Ammon's horn (tissue), 1 donor: ENCODE measurements around the gene SLC49A3.
"Not testable (repeated sequence)": the region's sequence is repeated elsewhere in the genome, so short reads cannot be mapped to it uniquely, and the experiment has no call there.

Source experiments
- DNase-seq: peaks from one replicate; pipeline ENCODE4 v3.0.0-alpha.2; 2016; ENCODE audit warnings: low spot score

Gene SLC49A3

DNA sequence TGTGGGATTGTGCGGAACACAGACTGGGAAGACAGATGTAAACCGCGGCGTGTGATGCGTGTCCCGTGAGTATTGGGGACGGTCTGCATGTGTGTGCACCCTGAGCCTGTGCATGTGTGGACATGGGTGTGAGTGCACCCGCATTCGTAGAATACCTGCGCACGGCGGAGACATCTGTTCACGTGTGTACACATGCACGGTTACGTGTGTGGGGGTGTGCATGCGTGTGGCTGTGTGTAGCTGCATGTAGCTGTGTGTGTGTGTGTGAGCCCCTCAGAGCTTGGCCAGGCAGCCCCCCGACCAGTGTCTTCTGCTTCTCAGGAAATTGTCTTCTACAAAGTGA, 34.5 kb downstream of the SLC49A3 start:
- no peak for DNase-seq

DNA sequence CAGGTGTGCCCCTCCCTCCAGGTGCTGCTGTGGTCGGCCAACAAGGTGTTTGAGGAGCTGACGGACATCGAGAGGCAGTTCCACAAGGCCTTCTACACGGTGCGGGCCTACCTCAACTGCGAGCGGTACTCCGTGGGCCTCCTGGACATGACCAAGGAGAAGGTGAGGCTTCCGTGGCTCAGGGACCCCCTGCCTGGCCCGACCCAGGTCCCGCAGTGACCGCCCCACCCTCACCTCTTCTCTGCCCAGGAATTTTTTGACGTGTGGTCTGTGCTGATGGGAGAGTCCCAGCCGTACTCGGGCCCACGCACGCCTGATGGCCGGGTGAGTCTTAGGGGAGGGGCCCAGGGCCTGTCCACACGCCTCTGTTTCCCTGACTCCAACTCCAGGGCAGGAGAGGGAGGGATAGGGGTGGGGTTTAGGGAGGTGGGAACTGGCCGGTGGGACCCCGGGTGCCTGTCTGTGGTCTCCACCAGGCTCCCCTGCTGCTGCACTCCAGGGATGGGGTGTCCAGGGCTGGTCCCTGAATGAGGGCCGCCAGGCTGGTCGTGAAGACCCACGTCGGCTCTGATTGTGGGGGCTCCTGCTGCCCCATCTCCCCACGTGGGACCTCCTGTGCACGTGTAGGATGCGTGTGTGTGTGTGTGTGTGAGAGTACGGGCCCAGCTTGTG, 35.0 kb downstream of the SLC49A3 start:
- no peak for DNase-seq

DNA sequence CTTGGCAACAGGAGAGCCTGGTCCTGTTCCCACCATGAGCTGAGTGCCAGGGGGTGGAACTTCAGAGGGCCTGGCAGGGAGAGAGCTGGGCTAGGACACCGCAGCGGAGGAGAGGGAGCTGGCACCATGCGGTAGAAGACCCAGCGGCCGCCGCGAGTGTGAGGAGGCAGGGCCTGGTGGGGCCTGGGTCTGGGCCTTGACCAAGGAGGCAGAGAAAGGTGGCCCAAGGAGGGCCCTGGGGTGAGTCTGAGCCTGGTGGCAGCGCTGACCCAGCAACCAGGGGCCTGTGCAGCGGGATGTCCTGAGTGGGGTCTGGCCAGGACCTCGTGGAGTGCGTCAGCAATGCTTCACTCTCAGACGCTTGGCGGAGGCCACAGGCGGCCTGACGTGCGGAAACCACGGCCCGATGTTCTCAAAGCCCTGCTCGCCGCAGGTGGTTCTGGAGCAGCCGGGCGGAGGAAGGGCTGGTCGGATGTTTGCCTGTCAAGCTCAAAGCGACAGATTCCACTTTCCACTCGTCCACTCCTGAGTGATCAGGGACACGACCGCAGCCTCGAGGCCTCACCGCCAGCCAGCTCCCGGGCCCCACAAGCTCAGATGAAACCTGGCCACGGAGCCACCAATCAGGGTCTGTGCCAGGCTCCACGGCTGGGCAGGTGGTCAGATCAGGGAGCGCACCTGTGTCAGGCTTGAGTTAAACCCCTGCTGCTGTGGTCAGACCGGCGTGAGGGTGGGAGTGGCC, 35.7 kb downstream of the SLC49A3 start:
- DNase-seq = peak; percentile 62

DNA sequence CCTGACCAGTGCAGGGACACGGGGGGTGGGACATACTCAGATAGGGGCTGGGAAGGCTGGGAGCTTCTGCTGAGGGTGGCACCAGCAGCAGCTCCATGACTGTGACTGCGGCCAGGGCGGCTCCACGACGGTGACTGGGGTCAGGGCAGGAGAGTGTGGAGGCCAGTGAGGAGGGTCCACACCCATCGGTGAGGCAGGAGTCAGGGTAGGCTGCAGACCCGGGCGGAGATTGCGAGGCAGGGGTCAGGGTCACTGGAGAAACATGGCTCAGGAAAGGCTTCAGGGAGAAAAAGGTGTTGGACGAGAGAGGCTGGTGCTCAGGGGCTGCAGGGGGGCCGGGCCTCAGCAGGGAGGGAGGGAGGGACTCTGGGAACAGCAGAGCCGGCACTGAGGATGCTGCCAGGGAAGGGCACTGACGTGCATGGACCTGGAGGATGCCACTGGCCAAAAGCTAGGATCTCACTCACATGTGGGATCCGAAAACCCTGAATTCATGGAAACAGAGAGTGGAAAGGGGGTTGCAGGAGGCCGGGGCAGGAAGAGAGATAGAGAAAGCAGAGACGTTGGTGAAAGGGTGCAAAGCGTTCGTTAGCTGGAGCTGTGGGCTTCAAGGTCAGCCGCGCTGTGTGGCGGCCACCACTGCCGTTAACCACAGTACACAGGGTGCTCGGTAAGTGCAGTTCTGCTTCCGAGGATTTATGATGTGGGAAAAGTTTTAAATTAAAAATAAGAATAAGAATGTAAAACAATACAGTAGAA, 36.9 kb downstream of the SLC49A3 start:
- DNase-seq = no peak

DNA sequence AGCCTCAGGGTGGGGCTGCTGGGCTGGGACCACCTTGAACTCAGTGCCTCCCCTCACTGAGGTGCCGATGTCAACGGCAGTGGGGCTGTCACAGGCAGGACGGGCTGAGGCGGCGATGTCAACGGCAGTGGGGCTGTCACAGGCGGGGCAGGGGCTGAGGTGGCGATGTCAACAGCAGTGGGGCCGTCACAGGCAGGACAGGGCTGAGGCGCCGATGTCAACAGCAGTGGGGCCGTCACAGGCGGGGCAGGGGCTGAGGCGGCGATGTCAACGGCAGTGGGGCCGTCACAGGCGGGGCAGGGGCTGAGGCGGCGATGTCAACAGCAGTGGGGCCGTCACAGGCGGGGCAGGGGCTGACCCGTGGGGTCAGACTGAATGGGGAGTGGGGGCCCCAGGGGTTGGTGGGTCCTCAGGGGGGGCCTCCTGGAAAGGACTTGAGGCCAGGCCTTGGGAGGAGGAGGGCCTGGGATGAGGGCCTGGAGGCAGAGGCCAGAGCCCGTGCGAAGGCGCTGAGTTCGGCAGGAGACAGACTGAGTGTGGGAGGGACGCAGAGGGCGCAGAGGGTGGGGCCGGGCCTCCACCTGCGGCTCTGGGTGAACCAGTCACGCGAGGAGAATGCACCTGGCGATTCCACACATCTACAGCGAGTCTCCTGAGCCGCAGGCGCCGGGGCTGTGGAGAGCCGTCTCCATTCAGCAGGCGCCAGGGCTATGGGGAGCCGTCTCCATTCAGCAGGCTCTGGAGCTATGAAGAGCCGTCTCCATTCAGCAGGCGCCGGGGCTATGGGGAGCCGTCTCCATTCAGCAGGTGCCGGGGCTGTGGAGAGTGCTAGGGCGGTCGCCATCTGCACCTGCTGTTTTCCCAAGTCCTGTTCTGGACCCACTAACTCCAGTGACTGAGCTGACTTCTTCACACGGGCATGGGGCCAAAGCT, 37.7 kb downstream of the SLC49A3 start:
- DNase-seq = peak; percentile 87

DNA sequence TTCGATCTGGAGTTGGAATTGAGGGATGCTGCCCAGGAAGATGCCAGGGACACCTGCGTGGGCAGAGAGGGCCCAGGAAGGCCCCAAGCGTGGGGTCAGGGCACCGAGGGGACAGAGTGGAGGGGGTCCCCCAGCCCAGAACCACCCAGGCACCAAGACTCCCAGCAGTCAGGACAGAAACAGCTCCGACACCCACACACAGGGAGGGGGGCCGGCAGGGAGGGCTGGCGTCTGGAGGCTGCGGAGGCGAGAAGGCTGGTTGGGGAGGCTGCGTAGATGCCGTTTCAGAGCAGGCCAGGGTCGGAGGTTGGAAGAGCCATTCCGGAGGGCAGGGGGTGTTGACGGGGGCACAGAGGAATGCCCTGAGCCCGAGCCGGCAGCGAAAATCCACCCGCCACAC, 38.5 kb downstream of the SLC49A3 start:
- peak; percentile 44 for DNase-seq

DNA sequence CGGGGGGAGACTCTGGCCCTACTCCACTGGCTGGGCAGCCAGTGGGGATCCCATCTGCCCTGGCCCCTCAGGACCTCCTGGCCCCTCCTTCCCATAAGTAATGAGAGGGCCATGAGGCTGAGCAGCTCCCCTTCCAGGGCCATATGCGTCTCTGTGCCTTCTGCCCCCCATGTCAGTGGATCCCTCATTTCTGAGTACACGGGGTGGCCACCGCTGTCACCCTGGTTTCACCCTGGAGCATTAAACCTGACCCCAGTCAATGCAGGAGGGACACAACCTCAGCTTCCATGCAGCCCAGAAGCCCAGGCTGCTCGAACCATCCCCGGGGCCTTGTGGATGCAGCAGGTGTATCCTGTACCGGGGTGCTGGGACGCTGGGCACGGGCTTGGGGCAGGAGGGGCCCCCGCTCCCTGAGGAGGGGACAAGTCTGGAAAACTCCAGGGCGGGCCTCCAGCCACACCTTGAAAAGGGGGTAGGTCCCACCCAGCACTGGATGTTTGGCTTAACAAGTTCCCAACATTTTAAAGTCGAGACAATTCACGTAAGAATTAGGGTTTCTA, 39.1 kb downstream of the SLC49A3 start:
- no peak for DNase-seq

DNA sequence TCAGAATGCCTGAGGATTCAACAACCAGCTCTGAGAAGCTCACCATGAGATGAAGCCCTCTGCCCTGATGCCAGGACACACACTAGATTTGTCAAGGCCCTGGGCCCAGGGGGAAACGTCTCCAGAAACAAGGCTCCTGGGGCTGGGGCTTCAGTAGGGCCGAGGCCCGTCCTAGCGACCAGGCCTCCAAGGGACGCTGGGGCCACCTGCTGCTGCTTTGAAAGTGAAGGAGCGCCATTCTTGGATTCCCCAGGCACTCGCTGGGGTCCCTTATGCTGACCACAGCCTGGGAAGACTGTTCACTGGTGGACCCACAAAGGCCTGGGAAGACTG, 39.7 kb downstream of the SLC49A3 start:
- no peak for DNase-seq

DNA sequence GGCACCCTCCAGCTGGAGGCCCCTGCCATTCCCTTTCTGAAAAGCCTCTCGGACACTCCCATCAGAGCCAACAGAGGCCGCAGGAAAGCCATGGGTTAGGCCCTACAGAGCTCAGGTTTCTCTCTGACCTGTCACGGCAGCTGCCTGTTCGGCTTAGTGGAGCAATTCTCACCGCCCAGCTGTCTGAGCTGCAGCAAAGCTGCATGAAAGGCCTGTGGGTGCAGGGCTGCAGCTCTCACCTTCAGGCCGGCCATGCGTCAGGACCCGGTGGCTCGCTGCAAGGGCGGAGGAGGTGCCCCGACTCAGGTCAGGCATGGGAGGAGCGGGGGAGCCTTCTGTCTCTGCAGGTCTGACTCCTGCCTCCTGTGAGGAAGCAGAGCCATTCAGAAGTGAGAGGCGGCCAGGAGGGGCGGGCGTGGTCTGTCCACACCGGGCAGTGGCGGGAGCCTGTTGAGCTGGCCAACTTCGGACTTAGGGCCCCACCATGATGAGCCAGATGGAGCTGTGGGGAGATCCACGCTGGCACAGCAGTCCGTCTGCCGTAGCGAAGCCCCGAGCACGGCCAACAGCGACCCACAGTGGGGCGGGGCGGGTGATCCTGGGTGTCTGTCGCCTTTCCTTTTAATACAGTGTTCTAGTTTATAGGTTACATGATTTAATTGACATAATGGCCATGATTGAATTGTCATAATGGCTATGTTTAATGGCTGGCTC, 40.2 kb downstream of the SLC49A3 start:
- no peak for DNase-seq

DNA sequence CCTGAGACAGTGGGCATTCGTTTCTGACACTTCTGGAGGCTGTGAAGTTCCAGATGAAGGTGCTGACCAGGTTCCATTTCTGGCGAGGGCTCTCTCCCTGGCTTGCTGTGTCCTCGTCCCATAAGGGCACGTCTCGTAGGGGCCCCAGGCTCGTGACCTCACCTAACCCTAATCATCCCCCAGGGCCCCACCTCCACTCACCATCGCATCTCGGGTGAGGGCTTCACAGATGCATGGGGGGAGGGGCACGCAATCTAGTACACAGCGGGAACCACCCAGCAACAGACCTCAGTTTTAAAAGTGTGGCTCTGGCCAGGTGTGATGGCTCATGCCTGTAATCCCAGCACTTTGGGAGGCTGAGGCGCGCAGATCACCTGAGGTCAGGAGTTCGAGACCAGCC, 41.5 kb downstream of the SLC49A3 start:
- no peak for DNase-seq

DNA sequence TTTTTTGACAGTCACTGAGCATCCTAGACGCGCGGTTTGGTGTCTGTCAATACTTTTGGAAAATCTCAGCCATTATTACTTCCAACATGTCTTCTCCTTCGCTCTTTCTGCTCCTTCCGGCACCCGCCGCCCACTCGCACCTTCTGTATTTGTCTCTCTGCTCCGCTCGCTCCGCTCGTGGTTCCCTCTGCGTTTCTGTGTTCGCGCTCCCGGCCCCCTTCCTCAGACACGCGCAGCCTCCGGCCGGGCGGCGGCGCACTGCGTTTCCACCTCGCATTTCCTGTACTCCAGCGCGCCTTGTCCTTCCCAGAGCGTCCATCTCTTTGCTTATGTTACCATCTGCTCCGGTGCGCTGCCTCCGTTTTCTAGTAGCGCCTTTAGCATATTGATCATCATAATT, 42.5 kb downstream of the SLC49A3 start:
- DNase-seq = peak; percentile 41

DNA sequence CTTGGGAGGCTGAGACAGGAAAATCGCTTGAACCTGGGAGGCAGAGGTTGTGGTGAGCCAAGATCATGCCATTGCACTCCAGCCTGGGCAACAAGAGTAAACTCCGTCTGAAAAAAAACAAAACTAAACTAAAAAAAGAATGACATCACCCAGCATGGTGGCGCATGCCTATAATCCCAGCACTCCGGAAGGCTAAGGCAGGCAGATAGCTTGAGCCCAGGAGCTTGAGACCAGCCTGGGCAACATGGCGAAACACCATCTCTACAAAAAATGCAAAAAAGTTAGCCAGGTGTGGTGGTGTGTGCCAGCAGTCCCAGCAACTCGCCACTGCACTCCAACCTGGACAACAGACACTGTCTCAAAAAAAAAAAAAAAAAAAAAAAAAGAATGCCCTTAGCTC, 46.6 kb downstream of the SLC49A3 start:
- DNase-seq = not testable (repeated sequence)

DNA sequence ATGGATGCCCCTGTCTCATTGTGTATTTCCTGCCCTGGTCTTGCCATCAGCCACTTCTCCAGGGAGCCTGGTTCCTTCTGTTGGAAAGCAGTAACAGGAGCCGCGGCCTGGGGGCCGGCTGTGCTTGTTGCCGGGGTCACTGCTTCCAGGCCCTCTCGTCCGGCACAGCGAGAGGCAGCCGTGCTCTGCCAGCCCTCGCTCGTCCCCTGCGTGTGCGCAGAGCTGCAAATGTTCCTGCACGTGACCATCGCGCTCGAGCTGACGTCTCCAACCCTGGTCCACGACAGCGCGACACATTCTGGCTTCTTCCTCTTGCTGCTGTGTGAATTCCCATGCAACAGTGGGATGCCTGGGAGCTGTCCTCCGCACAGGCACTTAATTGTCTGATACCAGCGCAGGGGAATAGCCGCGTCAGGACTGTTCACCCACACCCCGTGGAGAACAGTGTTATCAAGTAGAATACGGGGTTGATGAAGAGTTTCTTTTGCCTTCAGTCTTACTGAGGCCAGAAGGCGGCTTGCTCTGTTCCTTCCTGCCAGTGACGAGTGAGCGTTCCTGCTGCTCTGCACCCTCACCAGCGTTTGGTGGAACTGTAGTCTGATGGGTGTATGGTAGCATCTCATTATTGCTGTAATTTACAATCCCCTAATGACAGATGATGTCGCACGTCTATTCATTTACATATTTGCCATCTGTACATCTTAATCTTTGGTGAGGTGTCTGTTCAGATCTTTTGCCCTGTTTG, 51.2 kb downstream of the SLC49A3 start:
- DNase-seq = peak; percentile 68

DNA sequence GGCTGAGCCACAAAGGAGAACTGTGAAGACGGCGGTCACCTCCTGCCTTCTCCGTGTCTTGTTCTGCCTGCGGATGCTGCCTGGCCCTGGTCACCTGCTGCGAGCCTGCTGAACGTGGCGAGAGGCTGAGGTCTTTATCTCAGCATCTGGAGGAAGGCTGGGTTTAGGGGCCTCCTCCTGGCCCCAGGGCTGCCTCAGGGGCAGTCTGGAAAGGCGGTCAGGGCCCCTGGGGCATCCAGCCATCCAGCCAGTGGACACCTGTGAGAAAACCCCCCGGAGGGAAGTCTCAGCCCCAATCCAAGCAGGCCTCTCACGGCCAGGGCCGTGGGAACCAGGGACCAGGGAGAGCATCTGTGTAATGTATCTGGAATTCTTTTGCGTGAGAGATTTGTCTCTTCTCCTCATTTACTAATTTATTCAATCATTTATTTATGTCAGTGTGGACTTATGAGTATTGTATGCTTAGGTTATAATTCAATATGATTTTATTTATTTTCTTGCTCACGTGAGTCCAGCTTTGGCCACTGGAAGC, 52.3 kb downstream of the SLC49A3 start:
- no peak for DNase-seq

DNA sequence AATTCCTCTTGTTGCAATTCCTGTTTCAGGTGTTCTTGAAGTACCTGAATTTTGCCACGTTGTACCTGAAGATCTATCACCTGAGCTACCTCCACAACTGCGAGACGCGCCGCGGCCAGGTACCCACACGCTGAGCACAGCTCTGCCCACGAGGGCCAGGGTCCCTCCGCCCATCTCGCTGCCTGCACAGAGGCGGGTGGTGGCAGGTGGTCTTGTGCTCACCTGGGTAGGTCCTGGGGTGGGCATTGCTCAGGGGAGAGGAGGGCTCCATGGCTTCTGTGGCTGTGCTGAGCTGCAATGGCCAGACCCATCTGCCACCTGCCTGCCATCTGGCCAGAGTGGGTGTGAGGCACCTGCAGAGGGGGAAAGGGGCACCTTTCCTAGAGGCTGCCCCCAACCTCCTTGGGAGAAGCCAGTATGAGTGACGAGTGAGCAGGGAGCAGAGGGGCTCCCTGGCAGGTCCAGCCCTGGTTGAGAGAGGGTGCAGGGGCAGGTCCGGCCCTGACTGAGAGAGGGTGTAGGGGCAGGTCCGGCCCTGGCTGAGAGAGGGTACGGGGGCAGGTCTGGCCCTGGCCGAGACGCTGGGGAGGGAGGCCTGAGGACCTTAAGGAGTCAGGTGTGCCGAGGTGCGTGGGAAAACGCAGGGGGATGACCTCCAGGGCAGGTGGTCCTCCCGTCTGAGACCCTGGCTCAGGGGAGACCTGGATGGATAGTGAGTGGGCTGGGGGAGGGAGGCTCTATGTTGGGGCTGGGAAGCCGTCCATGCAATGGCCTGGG, 52.9 kb downstream of the SLC49A3 start:
- no peak for DNase-seq

DNA sequence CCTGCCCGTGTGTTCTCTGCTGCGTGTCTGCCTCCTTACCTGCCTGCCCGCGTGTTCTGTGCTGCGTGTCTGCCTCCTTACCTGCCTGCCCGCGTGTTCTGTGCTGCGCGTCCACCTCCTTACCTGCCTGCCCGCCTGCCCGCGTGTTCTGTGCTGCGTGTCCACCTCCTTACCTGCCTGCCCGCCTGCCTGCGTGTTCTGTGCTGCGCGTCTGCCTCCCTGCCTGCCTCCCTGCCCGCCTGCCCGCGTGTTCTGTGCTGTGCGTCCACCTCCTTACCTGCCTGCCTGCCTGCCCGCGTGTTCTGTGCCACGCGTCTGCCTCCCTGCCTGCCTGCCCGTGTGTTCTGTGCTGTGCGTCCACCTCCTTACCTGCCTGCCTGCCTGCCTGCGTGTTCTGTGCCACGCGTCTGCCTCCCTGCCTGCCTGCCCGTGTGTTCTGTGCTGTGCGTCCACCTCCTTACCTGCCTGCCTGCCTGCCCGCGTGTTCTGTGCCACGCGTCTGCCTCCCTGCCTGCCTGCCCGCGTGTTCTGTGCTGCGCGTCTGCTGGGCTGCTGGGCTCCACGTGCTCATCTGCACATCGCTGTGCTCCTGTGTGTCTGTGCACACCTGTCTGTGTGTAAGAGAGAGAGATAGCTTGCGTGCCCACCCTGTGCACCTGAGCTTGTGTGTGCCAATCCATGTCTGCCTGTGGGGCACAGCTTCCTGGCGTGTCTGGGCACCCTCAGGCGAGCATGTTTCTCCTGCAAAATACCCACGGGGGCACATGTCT, 53.7 kb downstream of the SLC49A3 start:
- DNase-seq = not testable (repeated sequence)

DNA sequence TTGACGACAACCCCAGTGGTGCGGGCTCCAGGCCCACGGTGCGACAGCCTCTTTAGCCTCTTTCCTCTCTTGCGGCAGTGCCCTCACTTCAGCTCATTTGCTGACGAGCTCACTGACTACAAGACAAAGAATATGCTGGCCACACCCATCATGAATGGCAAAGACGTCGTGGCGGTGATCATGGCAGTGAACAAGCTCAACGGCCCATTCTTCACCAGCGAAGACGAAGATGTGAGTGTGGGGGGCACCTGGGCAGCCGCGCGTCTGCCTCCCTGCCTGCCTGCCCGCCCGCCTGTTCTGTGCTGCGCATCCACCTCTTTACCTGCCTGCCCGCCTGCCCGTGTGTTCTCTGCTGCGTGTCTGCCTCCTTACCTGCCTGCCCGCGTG, 54.4 kb downstream of the SLC49A3 start:
- DNase-seq = no peak

DNA sequence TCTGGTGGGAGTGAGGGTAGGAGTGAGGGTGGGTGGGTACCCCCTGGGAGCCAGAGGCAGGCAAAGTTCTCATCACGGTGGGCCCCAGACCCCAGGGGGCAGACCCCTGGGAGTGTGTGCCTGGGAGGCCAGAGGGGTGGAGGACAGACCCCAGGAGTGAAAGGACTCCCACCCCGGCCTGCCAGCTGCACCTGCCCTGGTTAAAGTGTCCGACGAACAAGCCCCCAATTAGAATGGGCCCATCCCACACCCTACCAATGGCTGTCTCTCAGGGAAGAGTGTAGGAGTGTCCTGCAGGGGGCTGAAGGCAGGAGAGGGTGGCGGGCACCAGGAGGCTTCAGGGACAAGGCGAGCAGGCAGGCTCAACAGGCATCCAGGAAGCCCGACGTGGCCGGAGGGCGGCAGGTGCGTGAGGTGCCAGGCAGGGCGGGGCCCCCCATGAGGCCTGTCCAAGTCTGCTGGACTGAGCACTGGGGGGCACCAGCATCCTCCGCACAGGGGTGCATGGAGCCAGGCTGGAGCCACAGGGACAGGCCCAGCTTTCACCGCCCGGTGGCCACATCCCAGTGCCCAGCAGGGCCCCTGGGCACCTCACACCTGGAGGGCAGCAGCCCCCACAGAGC, 54.9 kb downstream of the SLC49A3 start:
- no peak for DNase-seq
